Adrenal gland (tissue), 5 donors: ENCODE results near the gene HIC2.

Source experiments
- POLR2A ChIP-seq, 2 donors: fragments of 450-650 bp; IDR thresholded peaks; one replicate each; pipeline ENCODE4 v1.6.1; 2017; ENCODE audit warnings: antibody characterized with exemption in 2 of 2, mild to moderate bottlenecking in 2 of 2, moderate library complexity in 1 of 2
- TF ChIP-seq, protein P1 (sequence below), 6 experiments: fragments of 450-650 bp in 4 of 6; fragments of 200-600 bp in 2 of 6; sonication (generic) in 1 of 6; IDR thresholded peaks; 1 replicate in 5 of 6; 2 replicates in 1 of 6; pipeline versions ENCODE4 v1.5.1 to v1.8.0; 2016 to 2021; ENCODE audit warnings: antibody characterized with exemption in 6 of 6, mild to moderate bottlenecking in 2 of 6, moderate library complexity in 1 of 6
- donor health status: DM: no; HTN: no; CAD: no.

- TF ChIP-seq, protein P1, sequence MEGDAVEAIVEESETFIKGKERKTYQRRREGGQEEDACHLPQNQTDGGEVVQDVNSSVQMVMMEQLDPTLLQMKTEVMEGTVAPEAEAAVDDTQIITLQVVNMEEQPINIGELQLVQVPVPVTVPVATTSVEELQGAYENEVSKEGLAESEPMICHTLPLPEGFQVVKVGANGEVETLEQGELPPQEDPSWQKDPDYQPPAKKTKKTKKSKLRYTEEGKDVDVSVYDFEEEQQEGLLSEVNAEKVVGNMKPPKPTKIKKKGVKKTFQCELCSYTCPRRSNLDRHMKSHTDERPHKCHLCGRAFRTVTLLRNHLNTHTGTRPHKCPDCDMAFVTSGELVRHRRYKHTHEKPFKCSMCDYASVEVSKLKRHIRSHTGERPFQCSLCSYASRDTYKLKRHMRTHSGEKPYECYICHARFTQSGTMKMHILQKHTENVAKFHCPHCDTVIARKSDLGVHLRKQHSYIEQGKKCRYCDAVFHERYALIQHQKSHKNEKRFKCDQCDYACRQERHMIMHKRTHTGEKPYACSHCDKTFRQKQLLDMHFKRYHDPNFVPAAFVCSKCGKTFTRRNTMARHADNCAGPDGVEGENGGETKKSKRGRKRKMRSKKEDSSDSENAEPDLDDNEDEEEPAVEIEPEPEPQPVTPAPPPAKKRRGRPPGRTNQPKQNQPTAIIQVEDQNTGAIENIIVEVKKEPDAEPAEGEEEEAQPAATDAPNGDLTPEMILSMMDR (IDR thresholded peaks at IDR 0.05) = no peak
- TF ChIP-seq POLR2A (IDR thresholded peaks at IDR 0.05) = no peak
Observed at GRCh38 chr22:21448627-21449416, 31.7 kb downstream of the HIC2 start.
